Epithelial cell of esophagus (primary cell): ENCODE measurements around the gene PNPLA7.
"Not testable (repeated sequence)": the region's sequence is repeated elsewhere in the genome, so short reads cannot be mapped to it uniquely, and the experiment has no call there.

Experiments
- DNase-seq: peaks from one replicate; pipeline ENCODE4 v3.0.0; 2010; ENCODE audit warnings: low read depth
- H3K4me3 ChIP-seq: 2 replicates; pipeline ENCODE4 v1.5.1; 2011; ENCODE audit warnings: mild to moderate bottlenecking, low read length, control low read depth
- TF ChIP-seq, protein P1 (sequence below): IDR thresholded peaks from 2 replicates; pipeline ENCODE4 v1.5.1; 2011; ENCODE audit warnings: low read depth, mild to moderate bottlenecking, low read length, control low read depth, inconsistent platforms; ENCODE audit not compliant: insufficient read depth; ENCODE audit errors: missing control alignments

The PNPLA7 gene

DNA sequence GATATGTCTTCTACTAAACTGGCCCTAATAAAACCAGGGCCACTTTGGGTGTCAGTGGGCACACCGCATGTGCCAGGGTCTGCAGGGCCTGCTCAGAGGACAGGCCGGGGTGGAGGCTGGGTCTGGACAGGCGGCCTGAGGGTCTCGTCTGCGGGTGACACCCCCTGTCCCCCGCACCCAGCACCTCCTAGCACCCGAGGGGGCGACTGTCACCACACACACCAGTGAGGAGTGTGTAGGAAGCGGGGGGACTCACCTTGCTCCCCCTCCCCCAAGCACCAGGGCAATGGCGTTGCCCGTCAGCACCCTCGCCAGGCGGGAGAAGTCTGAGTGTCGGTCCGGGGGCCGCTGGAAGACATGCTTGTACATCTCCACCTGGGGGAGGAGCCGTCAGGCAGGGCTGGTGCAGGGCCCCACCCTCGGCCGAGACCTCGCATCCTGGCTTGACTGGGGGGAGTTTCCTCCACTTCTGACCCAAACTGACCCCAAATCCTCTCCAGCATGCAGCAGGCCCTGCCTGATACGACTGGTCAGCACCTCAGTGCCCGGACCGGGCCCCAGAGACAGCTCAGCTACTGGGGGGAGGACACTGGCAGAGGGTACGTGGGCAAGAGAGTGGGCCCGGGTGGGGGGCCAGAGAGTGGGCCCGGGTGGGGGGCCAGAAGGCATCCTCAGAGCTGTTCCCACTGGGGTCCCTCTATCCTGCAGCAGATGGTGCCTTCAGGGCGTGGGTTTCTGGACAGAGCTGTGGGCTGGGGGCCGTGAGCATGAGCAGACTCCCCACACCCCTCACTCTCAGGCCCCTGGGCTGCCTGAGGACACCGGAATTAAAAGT, 72.2 kb downstream of the PNPLA7 start:
- TF ChIP-seq, protein P1, sequence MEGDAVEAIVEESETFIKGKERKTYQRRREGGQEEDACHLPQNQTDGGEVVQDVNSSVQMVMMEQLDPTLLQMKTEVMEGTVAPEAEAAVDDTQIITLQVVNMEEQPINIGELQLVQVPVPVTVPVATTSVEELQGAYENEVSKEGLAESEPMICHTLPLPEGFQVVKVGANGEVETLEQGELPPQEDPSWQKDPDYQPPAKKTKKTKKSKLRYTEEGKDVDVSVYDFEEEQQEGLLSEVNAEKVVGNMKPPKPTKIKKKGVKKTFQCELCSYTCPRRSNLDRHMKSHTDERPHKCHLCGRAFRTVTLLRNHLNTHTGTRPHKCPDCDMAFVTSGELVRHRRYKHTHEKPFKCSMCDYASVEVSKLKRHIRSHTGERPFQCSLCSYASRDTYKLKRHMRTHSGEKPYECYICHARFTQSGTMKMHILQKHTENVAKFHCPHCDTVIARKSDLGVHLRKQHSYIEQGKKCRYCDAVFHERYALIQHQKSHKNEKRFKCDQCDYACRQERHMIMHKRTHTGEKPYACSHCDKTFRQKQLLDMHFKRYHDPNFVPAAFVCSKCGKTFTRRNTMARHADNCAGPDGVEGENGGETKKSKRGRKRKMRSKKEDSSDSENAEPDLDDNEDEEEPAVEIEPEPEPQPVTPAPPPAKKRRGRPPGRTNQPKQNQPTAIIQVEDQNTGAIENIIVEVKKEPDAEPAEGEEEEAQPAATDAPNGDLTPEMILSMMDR: no peak
- H3K4me3 ChIP-seq: no peak overlapping the region
- no peak for DNase-seq

DNA sequence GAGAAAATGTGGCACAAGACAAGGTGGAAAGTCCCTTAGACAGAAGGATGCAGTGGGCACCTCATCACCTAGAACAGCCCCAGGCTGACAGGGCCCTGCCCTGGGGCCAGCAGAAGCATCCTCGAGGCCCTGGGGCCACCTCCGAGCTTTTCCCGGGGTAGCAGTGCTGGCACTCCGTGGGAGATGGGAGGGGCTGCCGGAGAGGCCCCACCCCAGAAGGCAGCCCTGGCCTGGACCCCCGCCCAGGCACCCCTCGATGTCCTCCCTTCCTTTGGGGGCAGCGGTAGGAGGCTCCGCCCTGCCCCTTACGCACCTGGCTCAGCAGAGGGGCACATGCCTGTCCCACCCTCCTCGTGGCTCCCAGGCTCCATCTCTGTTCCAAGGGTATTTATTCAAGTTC, 73.3 kb downstream of the PNPLA7 start:
- DNase-seq: no peak
- TF ChIP-seq, protein P1: no peak

DNA sequence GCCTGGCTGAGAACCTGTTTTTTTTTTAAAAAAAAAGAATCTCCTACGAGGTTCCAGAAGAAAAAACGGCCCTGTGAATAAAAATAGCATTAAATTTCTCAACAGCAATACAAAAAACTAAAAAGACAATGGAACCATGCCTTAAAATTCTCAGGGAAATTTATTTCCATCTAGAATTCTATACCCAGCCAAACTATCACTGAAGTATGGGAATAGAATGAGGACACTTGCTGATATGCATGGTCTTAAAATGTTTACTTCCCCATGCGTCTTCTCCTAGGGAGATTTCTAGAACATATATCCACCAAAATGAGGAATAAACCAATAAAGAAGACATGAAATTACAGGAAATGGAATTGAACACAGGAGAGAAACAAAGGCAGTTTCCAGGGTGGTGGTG, 74.5 kb downstream of the PNPLA7 start:
- DNase-seq: no peak
- H3K4me3 ChIP-seq: no peak overlapping the region
- TF ChIP-seq, protein P1: no peak

More for the DNA sequence above, 73.3 kb downstream of the PNPLA7 start:
- no peak overlapping the region for H3K4me3 ChIP-seq

DNA sequence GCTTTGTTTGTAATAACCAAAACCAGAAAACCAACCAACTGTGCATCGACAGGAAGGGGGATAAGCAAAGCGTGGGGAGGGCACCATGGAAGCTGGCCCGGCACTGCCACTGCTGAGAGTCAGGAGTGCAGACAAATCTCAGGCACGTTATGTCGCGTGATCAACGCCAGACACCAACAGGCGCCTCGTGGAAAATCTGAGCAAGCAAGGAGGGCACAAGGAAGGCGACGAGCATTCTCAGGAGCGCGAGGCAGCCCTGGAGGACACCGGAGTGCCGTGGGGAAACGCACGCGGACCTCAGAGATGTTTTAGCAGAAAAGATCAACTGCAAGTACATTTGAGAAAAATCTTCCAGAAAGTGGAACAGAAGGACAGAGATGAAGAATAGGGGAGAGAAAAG, 75.9 kb downstream of the PNPLA7 start:
- no peak overlapping the region for H3K4me3 ChIP-seq
- TF ChIP-seq, protein P1: no peak
- no peak for DNase-seq

DNA sequence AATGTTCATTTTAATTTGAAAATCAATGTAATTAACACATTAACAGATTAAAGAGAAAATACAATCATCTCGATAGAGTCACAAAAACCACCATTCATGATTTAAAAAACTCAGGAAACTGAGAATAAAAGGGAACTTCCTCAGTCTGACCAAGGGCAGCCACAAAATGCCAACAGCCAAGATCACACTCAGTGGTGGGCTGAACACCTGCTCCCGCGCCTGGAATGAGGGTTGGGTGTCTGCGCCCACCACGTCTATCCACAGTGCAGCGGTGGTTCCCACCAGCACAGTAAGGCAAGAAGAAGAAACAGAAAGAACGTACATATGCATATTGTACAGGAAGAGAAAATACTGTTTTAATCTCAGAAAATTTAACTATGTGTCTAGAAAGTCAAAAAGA, 79.4 kb downstream of the PNPLA7 start:
- TF ChIP-seq, protein P1: no peak
- no peak overlapping the region for H3K4me3 ChIP-seq
- no peak for DNase-seq

DNA sequence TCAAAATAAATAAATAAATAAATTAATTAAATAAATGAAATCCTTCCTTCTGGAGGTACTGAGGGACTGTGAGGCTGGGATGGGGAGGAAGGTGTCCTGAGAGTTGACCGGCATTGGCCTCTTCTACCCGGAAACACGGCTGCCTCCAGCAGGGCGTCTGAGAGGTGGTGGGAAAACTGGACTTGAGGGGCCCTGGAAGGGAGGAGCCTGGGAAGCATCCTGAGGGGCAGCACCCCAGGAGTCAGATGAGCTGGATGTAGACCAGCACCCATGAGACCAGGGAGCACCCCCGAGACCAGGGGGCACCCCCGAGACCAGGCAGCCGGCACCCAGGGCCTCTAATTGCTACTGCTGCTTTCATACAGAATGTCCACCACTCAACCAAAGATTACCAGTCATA, 82.3 kb downstream of the PNPLA7 start:
- DNase-seq: no peak
- TF ChIP-seq, protein P1: no peak
- no peak overlapping the region for H3K4me3 ChIP-seq

DNA sequence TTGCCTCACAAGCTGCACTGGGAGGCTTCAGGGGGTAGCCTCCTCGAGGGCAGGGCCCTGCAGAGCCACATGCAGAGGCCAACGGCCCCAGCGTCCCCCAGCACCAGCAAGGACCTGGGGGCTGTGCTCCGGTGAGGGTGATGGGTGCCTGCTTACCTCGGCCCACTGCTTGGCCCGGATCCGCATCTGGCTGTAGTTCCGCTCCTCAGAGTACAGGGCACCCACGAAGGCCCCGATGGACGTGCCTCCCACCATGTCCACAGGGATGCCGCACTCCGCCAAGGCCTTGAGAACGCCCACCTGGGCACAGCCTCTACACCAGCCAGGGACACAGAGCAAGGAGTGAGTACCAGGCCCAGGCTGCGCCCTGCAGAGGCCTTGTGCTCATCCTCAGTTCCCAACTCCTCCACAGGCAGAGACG, 83.0 kb downstream of the PNPLA7 start:
- no peak overlapping the region for H3K4me3 ChIP-seq
- no peak for DNase-seq
- TF ChIP-seq, protein P1: no peak

DNA sequence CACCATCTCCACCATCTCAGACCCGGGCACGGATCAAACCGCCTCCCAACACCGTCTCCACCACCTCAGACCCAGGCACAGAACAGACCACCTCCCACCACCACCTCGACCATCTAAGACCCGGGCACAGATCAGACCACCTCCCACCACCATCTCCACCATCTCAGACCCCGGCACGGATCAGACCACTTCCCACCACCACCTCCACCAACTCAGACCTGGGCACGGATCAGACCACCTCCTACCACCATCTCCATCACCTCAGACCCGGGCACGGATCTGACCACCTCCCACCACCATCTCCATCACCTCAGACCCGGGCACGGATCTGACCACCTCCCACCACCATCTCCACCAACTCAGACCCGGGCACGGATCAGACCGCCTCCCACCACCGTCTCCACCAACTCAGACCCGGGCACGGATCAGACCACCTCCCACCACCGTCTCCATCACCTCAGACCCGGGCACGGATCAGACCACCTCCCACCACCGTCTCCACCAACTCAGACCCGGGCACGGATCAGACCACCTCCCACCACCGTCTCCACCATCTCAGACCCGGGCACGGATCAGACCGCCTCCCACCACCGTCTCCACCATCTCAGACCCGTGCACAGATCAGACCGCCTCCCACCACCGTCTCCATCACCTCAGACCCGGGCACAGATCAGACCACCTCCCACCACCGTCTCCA, 83.7 kb downstream of the PNPLA7 start:
- not testable (repeated sequence) for H3K4me3 ChIP-seq, DNase-seq
